Parathyroid adenoma (tissue), 2 donors: Measurements from ENCODE around the gene SNX24.

Source experiments
- H2AFZ ChIP-seq: fragments of 300-600 bp; sonication (generic); one replicate; pipeline ENCODE4 v1.7.0; 2017; ENCODE audit warnings: antibody characterized with exemption, mild to moderate bottlenecking
- H3K27ac ChIP-seq: fragments of 300-600 bp; sonication (generic); one replicate; pipeline ENCODE4 v1.7.0; 2017
- H3K27me3 ChIP-seq: fragments of 300-600 bp; sonication (generic); one replicate; pipeline ENCODE4 v1.7.0; 2017; ENCODE audit warnings: low read length; ENCODE audit not compliant: control insufficient read depth, insufficient read depth
- H3K36me3 ChIP-seq: fragments of 300-600 bp; sonication (generic); one replicate; pipeline ENCODE4 v1.7.0; 2017; ENCODE audit warnings: low read length; ENCODE audit not compliant: control insufficient read depth, insufficient read depth
- H3K4me1 ChIP-seq: fragments of 300-600 bp; sonication (generic); one replicate; pipeline ENCODE4 v1.7.0; 2017; ENCODE audit warnings: control low read depth
- H3K4me2 ChIP-seq: fragments of 300-600 bp; sonication (generic); one replicate; pipeline ENCODE4 v1.7.0; 2017; ENCODE audit warnings: low read length
- H3K4me3 ChIP-seq: fragments of 300-600 bp; sonication (generic); one replicate; pipeline ENCODE4 v1.7.0; 2017; ENCODE audit warnings: low read depth, low read length
- H3K79me2 ChIP-seq: fragments of 300-600 bp; sonication (generic); one replicate; pipeline ENCODE4 v1.7.0; 2017; ENCODE audit warnings: control low read depth
- H3K9ac ChIP-seq: fragments of 300-600 bp; sonication (generic); one replicate; pipeline ENCODE4 v1.7.0; 2017; ENCODE audit warnings: mild to moderate bottlenecking
- H3K9me3 ChIP-seq: fragments of 300-600 bp; sonication (generic); one replicate; pipeline ENCODE4 v1.7.0; 2017; ENCODE audit warnings: low read length; ENCODE audit not compliant: control insufficient read depth
- CTCF ChIP-seq: fragments of 300-600 bp; sonication (generic); IDR thresholded peaks from one replicate; pipeline ENCODE4 v1.7.0; 2017; ENCODE audit warnings: antibody characterized with exemption, mild to moderate bottlenecking
- donor health status: primary hyperparathyroidism.

SNX24 gene

GRCh38 chr5:122874179-122874875, 28.9 kb downstream of the SNX24 start:
- TF ChIP-seq CTCF: no peak
- H3K9ac ChIP-seq: no peak overlapping the region
- peaks cover 7% of the 10 kb centered on the region for H3K79me2 ChIP-seq
- H3K27me3 ChIP-seq: no peaks in the 10 kb centered on the region
- no peak overlapping the region for H3K4me3 ChIP-seq
- H3K36me3 ChIP-seq: no peaks in the 10 kb centered on the region
- H3K4me2 ChIP-seq: no peak overlapping the region
- H3K27ac ChIP-seq: no peak overlapping the region
- H3K4me1 ChIP-seq: no peaks in the 10 kb centered on the region
- H3K9me3 ChIP-seq: no peaks in the 10 kb centered on the region
- H2AFZ ChIP-seq: no peak overlapping the region

GRCh38 chr5:122877518-122877917, 32.1 kb downstream of the SNX24 start:
- no peak for TF ChIP-seq CTCF
- H2AFZ ChIP-seq: no peak overlapping the region
- no peaks in the 10 kb centered on the region for H3K36me3 ChIP-seq
- H3K4me3 ChIP-seq: no peak overlapping the region
- no peak overlapping the region for H3K9ac ChIP-seq
- peaks cover 9% of the 10 kb centered on the region for H3K79me2 ChIP-seq
- H3K9me3 ChIP-seq: no peaks in the 10 kb centered on the region
- no peak overlapping the region for H3K4me2 ChIP-seq
- H3K4me1 ChIP-seq: no peaks in the 10 kb centered on the region
- H3K27me3 ChIP-seq: no peaks in the 10 kb centered on the region
- H3K27ac ChIP-seq: no peak overlapping the region

GRCh38 chr5:122879076-122879475, 33.7 kb downstream of the SNX24 start:
- no peaks in the 10 kb centered on the region for H3K36me3 ChIP-seq
- no peak overlapping the region for H3K4me2 ChIP-seq
- H3K4me3 ChIP-seq: no peak overlapping the region
- no peak overlapping the region for H2AFZ ChIP-seq
- H3K27me3 ChIP-seq: no peaks in the 10 kb centered on the region
- H3K9ac ChIP-seq: no peak overlapping the region
- H3K4me1 ChIP-seq: no peaks in the 10 kb centered on the region
- no peaks in the 10 kb centered on the region for H3K9me3 ChIP-seq
- peaks cover 9% of the 10 kb centered on the region for H3K79me2 ChIP-seq
- H3K27ac ChIP-seq: no peak overlapping the region
- no peak for TF ChIP-seq CTCF

GRCh38 chr5:122880170-122880689, 34.8 kb downstream of the SNX24 start:
- no peak for TF ChIP-seq CTCF
- Histone ChIP-seq H3K27ac (no peak overlapping the region), H2AFZ (no peak overlapping the region), H3K27me3 (no peaks in the 10 kb centered on the region), H3K4me2 (no peak overlapping the region), H3K9ac (no peak overlapping the region), H3K79me2 (peaks cover 9% of the 10 kb centered on the region), H3K9me3 (no peaks in the 10 kb centered on the region), H3K4me1 (no peaks in the 10 kb centered on the region), H3K4me3 (no peak overlapping the region), H3K36me3 (no peaks in the 10 kb centered on the region)

GRCh38 chr5:122880749-122881148, 35.3 kb downstream of the SNX24 start:
- H2AFZ ChIP-seq: no peak overlapping the region
- H3K4me1 ChIP-seq: no peaks in the 10 kb centered on the region
- H3K36me3 ChIP-seq: no peaks in the 10 kb centered on the region
- no peaks in the 10 kb centered on the region for H3K27me3 ChIP-seq
- peaks cover 9% of the 10 kb centered on the region for H3K79me2 ChIP-seq
- H3K27ac ChIP-seq: no peak overlapping the region
- H3K9ac ChIP-seq: no peak overlapping the region
- H3K9me3 ChIP-seq: no peaks in the 10 kb centered on the region
- no peak overlapping the region for H3K4me3 ChIP-seq
- TF ChIP-seq CTCF: no peak
- no peak overlapping the region for H3K4me2 ChIP-seq
